ENCODE measurements around the gene SLC35A2.
"Not testable (repeated sequence)": the region's sequence is repeated elsewhere in the genome, so short reads cannot be mapped to it uniquely, and the experiment has no call there.

The SLC35A2 gene

DNA sequence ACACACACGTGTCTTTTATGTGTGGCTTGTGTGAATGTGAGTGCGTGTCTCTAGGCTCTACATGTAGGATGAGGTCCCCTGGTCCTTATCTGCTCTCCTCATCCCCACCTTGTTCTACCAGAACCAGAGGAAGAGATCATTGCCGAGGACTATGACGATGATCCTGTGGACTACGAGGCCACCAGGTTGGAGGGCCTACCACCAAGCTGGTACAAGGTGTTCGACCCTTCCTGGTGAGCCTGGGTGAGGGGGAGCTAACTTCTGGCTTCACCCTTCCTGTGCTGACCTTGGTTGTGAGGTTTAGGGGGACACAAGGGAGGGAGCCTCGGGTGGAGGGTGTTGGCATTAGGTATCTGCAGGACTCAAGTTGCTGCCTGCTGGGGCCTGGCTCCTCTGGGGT, 10.4 kb downstream of the SLC35A2 start:
- DNase-seq = no peak

DNA sequence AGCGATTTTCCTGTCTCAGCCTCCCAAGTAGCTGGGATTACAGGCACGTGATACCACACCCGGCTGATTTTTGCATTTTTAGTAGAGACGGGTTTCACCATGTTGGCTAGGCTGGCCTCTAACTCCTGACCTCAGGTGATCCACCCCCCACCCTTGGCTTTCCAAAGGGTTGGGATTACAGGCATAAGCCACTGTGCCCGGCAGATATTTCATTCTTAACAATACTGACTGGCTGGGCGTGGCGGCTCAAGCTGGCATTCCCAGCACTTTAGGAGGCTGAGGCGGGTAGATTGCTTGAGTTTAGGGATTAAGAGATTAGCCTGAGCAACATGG, 12.4 kb downstream of the SLC35A2 start:
- no peak for DNase-seq

DNA sequence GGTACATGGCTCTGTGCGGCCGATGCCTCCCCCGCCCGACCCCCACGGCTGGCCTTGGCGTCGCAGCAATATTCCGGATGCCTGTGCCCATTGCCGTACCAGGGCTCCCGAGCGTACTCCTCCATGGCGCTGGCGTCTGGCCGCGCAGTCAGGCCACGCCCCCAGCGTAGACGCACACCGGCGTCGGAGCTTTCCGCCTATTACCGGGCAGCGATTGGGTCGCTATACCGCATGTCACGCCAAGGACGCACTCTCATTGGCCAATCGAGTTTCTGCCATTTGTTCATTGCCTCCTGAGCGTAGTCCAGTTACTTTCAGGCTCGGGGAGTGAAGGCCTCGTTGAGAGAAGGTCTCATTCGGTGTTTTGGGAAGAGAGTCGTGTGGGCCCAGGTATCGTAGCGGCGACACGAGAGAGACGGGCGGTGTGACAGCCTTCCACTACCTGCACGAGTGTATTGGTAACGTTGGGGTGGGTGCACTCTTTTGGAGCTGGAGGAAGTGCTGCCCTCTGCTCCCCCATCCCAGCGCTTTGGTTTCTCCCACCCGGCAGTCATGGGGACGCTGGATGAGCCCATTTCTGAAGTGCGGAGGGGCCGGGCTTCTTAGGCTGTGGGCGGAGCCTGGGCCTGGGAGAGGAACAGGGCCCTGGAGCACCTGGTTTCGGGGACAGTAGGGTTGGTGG, 13.7 kb downstream of the SLC35A2 start, which contains the start of the genes PQBP1 and TIMM17B:
Gene PQBP1 (plus strand): TSS at position 306 of the 682 bp plus-strand sequence. CDS start 580 bp downstream, outside the sequence.
Gene TIMM17B (minus strand): TSS at position 144 of the 682 bp plus-strand sequence. CDS start 19 bp downstream, at position 125.
- peak; percentile 84 to 96 (median 90) for DNase-seq

- DNase-seq = peak; percentile 37 to 65 (median 56)
Observed at GRCh38 chrX:48897157-48897624, 14.3 kb downstream of the SLC35A2 start.

GRCh38 chrX:48896611-48897011, 14.8 kb downstream of the SLC35A2 start:
- DNase-seq = no peak

GRCh38 chrX:48894891-48895290, 16.6 kb downstream of the SLC35A2 start:
- no peak for DNase-seq

- DNase-seq = no peak
Observed at GRCh38 chrX:48893556-48894348, 17.7 kb downstream of the SLC35A2 start.

DNA sequence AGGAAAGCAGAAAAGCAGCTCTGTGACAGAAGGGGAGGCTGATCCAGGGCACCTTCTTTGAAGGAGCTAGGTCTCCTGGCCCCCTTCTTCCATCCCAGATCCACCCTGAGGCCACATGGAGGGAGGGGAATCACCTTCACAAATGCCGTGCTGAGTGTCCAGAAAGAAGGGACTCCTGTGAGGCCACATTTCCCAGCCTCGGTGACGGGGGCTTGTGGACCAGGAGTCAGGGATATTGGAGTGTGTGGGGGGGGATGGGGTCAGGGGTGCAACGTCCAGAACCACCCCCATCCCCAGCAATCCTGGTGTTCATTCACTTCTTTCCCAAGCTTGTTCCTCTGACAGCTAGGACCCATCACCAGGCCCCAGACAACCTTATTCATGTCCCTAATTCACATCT, 18.6 kb downstream of the SLC35A2 start:
- no peak for DNase-seq

GRCh38 chrX:48891402-48892288, 19.8 kb downstream of the SLC35A2 start:
- peak; percentile 63 to 80 (median 74) for DNase-seq

DNA sequence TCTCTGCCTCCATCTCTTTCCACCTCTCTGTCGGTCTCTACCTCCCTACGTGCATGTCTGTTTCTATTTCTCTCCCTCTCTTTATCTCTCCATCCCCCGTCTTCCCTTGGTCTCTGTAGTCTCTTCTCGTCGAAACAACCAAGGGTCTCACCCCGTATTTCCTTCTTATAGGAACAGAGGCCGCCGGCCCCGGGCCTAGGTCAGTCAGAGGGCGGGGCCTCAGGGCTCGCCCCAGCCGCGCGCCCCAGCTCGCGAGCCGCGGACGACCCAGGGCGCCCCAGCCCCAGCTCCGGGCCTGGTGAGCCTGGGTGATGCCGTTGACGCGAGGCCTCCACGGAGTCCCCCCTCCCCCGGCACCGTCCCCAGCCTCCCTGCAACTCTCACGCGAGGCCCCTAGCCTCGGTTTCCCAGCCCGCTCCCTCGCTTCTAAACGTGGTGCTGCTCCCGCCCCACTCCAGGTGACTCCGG, 20.5 kb downstream of the SLC35A2 start:
- DNase-seq = peak in 3 of 6 experiments; percentile 36 to 40 (median 36)

GRCh38 chrX:48890296-48890925, 21.0 kb downstream of the SLC35A2 start:
- DNase-seq = no peak

DNA sequence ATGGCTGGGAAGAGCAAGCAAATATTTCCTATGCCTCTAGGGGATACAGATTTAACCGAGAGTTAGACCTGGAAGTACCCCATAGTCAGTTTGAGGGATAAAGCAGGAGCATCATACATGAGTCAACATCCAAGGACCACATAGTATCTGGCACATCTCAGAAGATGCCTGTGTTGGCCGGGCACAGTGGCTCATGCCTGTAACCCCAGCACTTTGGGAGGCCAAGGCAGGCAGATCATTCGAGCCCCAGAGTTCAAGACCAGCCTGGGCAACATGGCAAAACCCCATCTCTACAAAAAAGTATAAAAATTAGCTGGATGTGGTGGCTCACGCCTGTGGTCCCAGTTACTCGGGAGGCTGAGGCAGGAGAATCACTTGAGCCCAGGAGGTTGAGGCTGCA, 24.9 kb downstream of the SLC35A2 start:
- DNase-seq = not testable (repeated sequence)

DNA sequence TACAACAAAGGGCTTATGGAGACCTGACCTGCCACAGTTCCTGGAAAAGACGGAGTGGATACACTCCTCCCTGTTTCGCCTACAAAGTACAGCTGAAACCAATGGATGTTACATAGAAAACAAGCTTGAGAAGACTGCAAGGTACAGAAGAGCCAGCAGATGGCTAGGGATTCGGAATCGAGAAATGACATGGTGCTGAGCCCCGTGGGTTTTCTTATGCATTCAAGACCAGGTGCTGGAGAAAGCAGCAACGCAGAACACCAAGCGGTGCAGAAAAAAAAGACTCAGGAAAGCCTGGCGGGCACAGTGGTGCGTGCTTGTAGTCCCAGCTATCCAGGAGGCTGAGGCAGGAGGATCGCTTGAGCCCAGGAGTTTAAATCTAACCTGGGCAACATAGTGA, 27.7 kb downstream of the SLC35A2 start:
- DNase-seq = no peak

DNA sequence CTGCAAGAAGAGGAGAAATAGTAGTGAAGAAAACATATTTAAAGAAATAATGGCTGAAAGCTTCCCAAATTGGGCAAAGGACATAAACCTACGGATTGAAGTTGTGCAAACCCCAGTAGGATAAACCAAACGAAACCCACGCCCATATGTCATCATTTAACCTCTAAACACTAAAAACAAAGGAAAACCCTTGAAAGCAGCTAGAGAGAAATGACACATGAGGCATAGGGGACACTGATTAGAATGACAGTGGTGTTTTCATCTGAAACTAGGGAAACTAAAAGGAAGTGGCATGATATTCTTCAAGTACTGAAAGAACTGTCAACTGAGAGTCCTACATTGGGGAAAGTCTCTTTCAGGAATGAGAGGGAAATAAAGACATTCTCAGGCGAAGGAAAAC, 34.5 kb downstream of the SLC35A2 start:
- DNase-seq = not testable (repeated sequence)

- not testable (repeated sequence) for DNase-seq
Observed at GRCh38 chrX:48872017-48872416, 39.4 kb downstream of the SLC35A2 start.

GRCh38 chrX:48864210-48864609, 47.2 kb downstream of the SLC35A2 start:
- no peak for DNase-seq

GRCh38 chrX:48854898-48855297, 56.5 kb downstream of the SLC35A2 start:
- no peak for DNase-seq

GRCh38 chrX:48854121-48854804, 57.2 kb downstream of the SLC35A2 start:
- DNase-seq = not testable (repeated sequence)

GRCh38 chrX:48853494-48853893, 58.0 kb downstream of the SLC35A2 start:
- not testable (repeated sequence) for DNase-seq
